Measurements from ENCODE around the gene KCP. TPM values are rescaled to one million over a fixed set of nuclear protein-coding genes. Genes with fewer than 3 reads are reported as not detected.
A peak's percentile ranks its signal among the peaks of the same experiment; 100 is the strongest.
"Not testable (repeated sequence)": the region's sequence is repeated elsewhere in the genome, so short reads cannot be mapped to it uniquely, and the experiment has no call there.

The KCP gene
- total RNA-seq, 1 experiment from 2014 or later, result 5.3 TPM

GRCh38 chr7:128913870-128914565 is 3.5 kb upstream of the KCP start:
- no CpG with 5 or more reads among the region's 10 CpGs for WGBS (ENCODE audit: extremely low coverage, insufficient read length, low lambda C conversion rate)
- H3K56ac ChIP-seq (ENCODE audit: insufficient read length, low read depth, low read length), result no peak overlapping the region
- no peak overlapping the region for H4K5ac ChIP-seq (ENCODE audit: insufficient read length, low read depth, low read length)
- H3K79me2 ChIP-seq (ENCODE audit: insufficient read depth, low read length), result no peaks in the 10 kb centered on the region
- H2AFZ ChIP-seq (ENCODE audit: low read length), result no peak overlapping the region
- Mint-ChIP-seq H3K36me3 (ENCODE audit: insufficient read depth in 1 of 3, low read depth in 3 of 3) (no peaks in the 10 kb centered on the region), H3K27me3 (ENCODE audit: low read depth) (peaks cover 21% of the 10 kb centered on the region), H3K4me1 (peaks cover 24 to 38% of the 10 kb centered on the region in 2 experiments), H3K9me3 (no peaks in the 10 kb centered on the region; a peak in 1 of 5 replicates), H3K27ac (peak overlapping the region in 1 of 3 experiments; percentile 50; a peak in 1 of 7 replicates), H3K4me3 (peak overlapping the region in 1 of 2 experiments; percentile 69; a peak in 3 of 5 replicates)
- H4K91ac ChIP-seq (ENCODE audit: insufficient read length, low read depth, low read length), result no peak overlapping the region
- no peak overlapping the region for H4K8ac ChIP-seq (replicated peaks; ENCODE audit: insufficient read length, low read depth, low read length)
- H2BK120ac ChIP-seq (ENCODE audit: low read depth, low read length, poor library complexity, severe bottlenecking), result no peak overlapping the region
- H3T11ph ChIP-seq (ENCODE audit: low read length), result no peak overlapping the region
- no peak overlapping the region for H3K4ac ChIP-seq (ENCODE audit: low read depth, low read length)
- no peaks in the 10 kb centered on the region for H3K79me1 ChIP-seq (ENCODE audit: insufficient read depth, low read depth, low read length, poor library complexity, severe bottlenecking)
- no peak overlapping the region for H3K27ac ChIP-seq (ENCODE audit: insufficient read length, low read depth, low read length)
- DNase-seq, result no peak
- H2BK12ac ChIP-seq (ENCODE audit: insufficient read length, low read depth, low read length), result no peak overlapping the region
- no peak overlapping the region for H3K9ac ChIP-seq (ENCODE audit: extremely low read depth, insufficient read length, low read length)
- H2AK5ac ChIP-seq (ENCODE audit: insufficient read length, low read length), result no peak overlapping the region
- no peaks in the 10 kb centered on the region for H4K20me1 ChIP-seq (ENCODE audit: control insufficient read depth, insufficient read depth, insufficient read length)
- H3K18ac ChIP-seq (ENCODE audit: insufficient read length, low read depth, low read length), result no peak overlapping the region
- H3K27me3 ChIP-seq (ENCODE audit: insufficient read depth, low read length), result peaks cover 10% of the 10 kb centered on the region; the same call in 1 of the 2 replicates
- no peak for TF ChIP-seq CTCF (conservative IDR thresholded peaks at IDR 0.05)
- no peaks in the 10 kb centered on the region for H3K9me3 ChIP-seq (ENCODE audit: control insufficient read depth, low read depth, low read length)
- H3K14ac ChIP-seq (ENCODE audit: insufficient read depth, low read length), result no peak overlapping the region; the same call in 1 of the 2 replicates
- no peak overlapping the region for H3K23ac ChIP-seq (ENCODE audit: insufficient read length, low read depth, low read length)
- no peak overlapping the region for H3K4me2 ChIP-seq (ENCODE audit: insufficient read depth, insufficient read length, low read length)
- no peak overlapping the region for H2BK5ac ChIP-seq (ENCODE audit: insufficient read length, low read length)
- H3K23me2 ChIP-seq (ENCODE audit: insufficient read length, low read depth, low read length, poor library complexity, severe bottlenecking), result peaks cover 25% of the 10 kb centered on the region
- peaks cover 7% of the 10 kb centered on the region; the same call in 1 of the 2 replicates for H3K4me1 ChIP-seq (ENCODE audit: insufficient read depth, low read length)
- no peak overlapping the region for H2BK15ac ChIP-seq (ENCODE audit: low read depth, low read length)
- H2BK20ac ChIP-seq (ENCODE audit: low read depth, low read length, poor library complexity, severe bottlenecking), result no peak overlapping the region

GRCh38 chr7:128912709-128913495 is 2.4 kb upstream of the KCP start:
- H2BK120ac ChIP-seq (ENCODE audit: low read depth, low read length, poor library complexity, severe bottlenecking); H3K79me2 ChIP-seq (ENCODE audit: insufficient read depth, low read length); H4K5ac ChIP-seq (ENCODE audit: insufficient read length, low read depth, low read length); H2AK5ac ChIP-seq (ENCODE audit: insufficient read length, low read length); H3K56ac ChIP-seq (ENCODE audit: insufficient read length, low read depth, low read length); H2BK20ac ChIP-seq (ENCODE audit: low read depth, low read length, poor library complexity, severe bottlenecking); H3K4me1 ChIP-seq (ENCODE audit: insufficient read depth, low read length); H4K8ac ChIP-seq (replicated peaks; ENCODE audit: insufficient read length, low read depth, low read length); H3K9me3 Mint-ChIP-seq; H2BK12ac ChIP-seq (ENCODE audit: insufficient read length, low read depth, low read length); H3K27ac ChIP-seq (ENCODE audit: insufficient read length, low read depth, low read length); DNase-seq; H3T11ph ChIP-seq (ENCODE audit: low read length); H2BK5ac ChIP-seq (ENCODE audit: insufficient read length, low read length); H3K4ac ChIP-seq (ENCODE audit: low read depth, low read length); H3K9me3 ChIP-seq (ENCODE audit: control insufficient read depth, low read depth, low read length); H3K14ac ChIP-seq (ENCODE audit: insufficient read depth, low read length); H2AFZ ChIP-seq (ENCODE audit: low read length); H3K18ac ChIP-seq (ENCODE audit: insufficient read length, low read depth, low read length); H3K23ac ChIP-seq (ENCODE audit: insufficient read length, low read depth, low read length); H3K27me3 ChIP-seq (ENCODE audit: insufficient read depth, low read length); H3K36me3 Mint-ChIP-seq (ENCODE audit: insufficient read depth in 1 of 3, low read depth in 3 of 3); H2BK15ac ChIP-seq (ENCODE audit: low read depth, low read length); H4K91ac ChIP-seq (ENCODE audit: insufficient read length, low read depth, low read length); H3K4me2 ChIP-seq (ENCODE audit: insufficient read depth, insufficient read length, low read length); H3K79me1 ChIP-seq (ENCODE audit: insufficient read depth, low read depth, low read length, poor library complexity, severe bottlenecking); H3K4me3 Mint-ChIP-seq; H3K9ac ChIP-seq (ENCODE audit: extremely low read depth, insufficient read length, low read length); H4K20me1 ChIP-seq (ENCODE audit: control insufficient read depth, insufficient read depth, insufficient read length): not testable (repeated sequence)
- H3K27ac Mint-ChIP-seq, result peak overlapping the region in 1 of 3 experiments; percentile 76; a peak in 1 of 7 replicates
- WGBS (ENCODE audit: extremely low coverage, insufficient read length, low lambda C conversion rate), result no CpG with 5 or more reads among the region's 20 CpGs
- peaks cover 29% of the 10 kb centered on the region for H3K27me3 Mint-ChIP-seq (ENCODE audit: low read depth)
- H3K23me2 ChIP-seq (ENCODE audit: insufficient read length, low read depth, low read length, poor library complexity, severe bottlenecking), result peaks cover 25% of the 10 kb centered on the region
- H3K4me1 Mint-ChIP-seq, result peaks cover 25 to 39% of the 10 kb centered on the region in 2 experiments
